ENCODE measurements around the gene SGCD.

The SGCD gene

GRCh38 chr5:156434471-156434870 lies 107.5 kb downstream of the SGCD start:
- no peak overlapping the region for H3K27ac ChIP-seq
- H3K79me2 ChIP-seq, result peaks cover 3% of the 10 kb centered on the region
- H3K4me3 ChIP-seq (ENCODE audit: low read depth, low read length), result no peak overlapping the region
- H3K9ac ChIP-seq, result no peak overlapping the region
- no peaks in the 10 kb centered on the region for H3K27me3 ChIP-seq (ENCODE audit: control insufficient read depth, insufficient read depth, low read length)
- no peak overlapping the region for H3K4me2 ChIP-seq (ENCODE audit: low read length)
- H3K9me3 ChIP-seq (ENCODE audit: control insufficient read depth, low read length), result no peaks in the 10 kb centered on the region
- H2AFZ ChIP-seq, result no peak overlapping the region
- H3K4me1 ChIP-seq, result peaks cover 17% of the 10 kb centered on the region
- TF ChIP-seq CTCF (IDR thresholded peaks at IDR 0.05), result no peak
- H3K36me3 ChIP-seq (ENCODE audit: control insufficient read depth, insufficient read depth, low read length), result no peaks in the 10 kb centered on the region

DNA sequence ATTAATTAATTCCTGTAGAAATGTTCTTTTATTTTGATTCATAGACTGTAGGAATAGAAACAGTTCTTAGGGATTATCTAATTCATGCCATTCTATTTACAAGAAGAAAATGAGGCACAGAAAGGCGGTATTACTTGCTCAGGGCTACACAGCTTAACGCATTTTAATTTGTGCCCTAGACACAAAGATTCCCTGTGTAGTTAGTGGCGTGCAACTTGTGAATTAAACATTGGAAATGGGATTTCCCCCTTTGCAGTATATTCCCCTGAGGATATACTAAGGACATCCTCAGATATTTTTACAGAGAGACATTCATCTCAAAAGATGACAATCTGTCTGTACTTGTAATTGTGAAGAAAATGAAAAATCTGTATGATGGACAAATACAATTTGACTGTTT lies 108.1 kb downstream of the SGCD start:
- Histone ChIP-seq H3K9ac (no peak overlapping the region), H2AFZ (no peak overlapping the region), H3K36me3 (ENCODE audit: control insufficient read depth, insufficient read depth, low read length) (no peaks in the 10 kb centered on the region), H3K4me1 (peaks cover 17% of the 10 kb centered on the region), H3K27ac (no peak overlapping the region), H3K79me2 (no peaks in the 10 kb centered on the region), H3K4me2 (ENCODE audit: low read length) (no peak overlapping the region), H3K4me3 (ENCODE audit: low read depth, low read length) (no peak overlapping the region), H3K9me3 (ENCODE audit: control insufficient read depth, low read length) (no peaks in the 10 kb centered on the region), H3K27me3 (ENCODE audit: control insufficient read depth, insufficient read depth, low read length) (no peaks in the 10 kb centered on the region)
- TF ChIP-seq CTCF (IDR thresholded peaks at IDR 0.05), result no peak

DNA sequence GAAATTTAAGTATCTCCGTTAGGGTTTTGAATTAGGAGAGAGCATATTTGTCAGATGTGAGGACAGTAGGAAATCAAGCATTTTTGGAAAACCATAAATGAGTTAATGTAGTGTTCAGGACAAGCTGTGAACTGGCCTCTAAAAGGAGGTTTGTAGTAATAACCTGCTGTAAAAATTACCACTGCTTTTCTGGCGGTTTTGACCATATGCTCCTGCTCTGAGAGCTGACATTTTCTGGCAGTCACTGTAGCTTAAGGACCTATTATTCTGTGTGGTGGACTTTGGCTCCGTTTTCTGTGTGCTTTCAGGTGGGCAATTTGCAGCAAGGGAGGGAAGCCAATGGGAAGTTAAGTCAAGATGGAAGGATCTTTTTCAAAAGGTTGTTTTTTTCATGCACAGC lies 111.1 kb downstream of the SGCD start:
- TF ChIP-seq CTCF (IDR thresholded peaks at IDR 0.05), result no peak
- Histone ChIP-seq H3K4me3 (ENCODE audit: low read depth, low read length) (no peak overlapping the region), H3K79me2 (no peaks in the 10 kb centered on the region), H3K4me2 (ENCODE audit: low read length) (no peak overlapping the region), H3K9ac (no peak overlapping the region), H3K36me3 (ENCODE audit: control insufficient read depth, insufficient read depth, low read length) (no peaks in the 10 kb centered on the region), H2AFZ (no peak overlapping the region), H3K9me3 (ENCODE audit: control insufficient read depth, low read length) (no peaks in the 10 kb centered on the region), H3K4me1 (no peaks in the 10 kb centered on the region), H3K27me3 (ENCODE audit: control insufficient read depth, insufficient read depth, low read length) (no peaks in the 10 kb centered on the region), H3K27ac (no peak overlapping the region)

- Histone ChIP-seq H3K9ac (no peak overlapping the region), H3K36me3 (ENCODE audit: control insufficient read depth, insufficient read depth, low read length) (no peaks in the 10 kb centered on the region), H3K27ac (no peak overlapping the region), H3K4me2 (ENCODE audit: low read length) (no peak overlapping the region), H3K4me3 (ENCODE audit: low read depth, low read length) (no peak overlapping the region), H2AFZ (no peak overlapping the region), H3K4me1 (peaks cover 3% of the 10 kb centered on the region), H3K9me3 (ENCODE audit: control insufficient read depth, low read length) (no peaks in the 10 kb centered on the region), H3K27me3 (ENCODE audit: control insufficient read depth, insufficient read depth, low read length) (no peaks in the 10 kb centered on the region), H3K79me2 (no peaks in the 10 kb centered on the region)
- no peak for TF ChIP-seq CTCF (IDR thresholded peaks at IDR 0.05)
Measured at GRCh38 chr5:156444753-156445291, 117.9 kb downstream of the SGCD start.

DNA sequence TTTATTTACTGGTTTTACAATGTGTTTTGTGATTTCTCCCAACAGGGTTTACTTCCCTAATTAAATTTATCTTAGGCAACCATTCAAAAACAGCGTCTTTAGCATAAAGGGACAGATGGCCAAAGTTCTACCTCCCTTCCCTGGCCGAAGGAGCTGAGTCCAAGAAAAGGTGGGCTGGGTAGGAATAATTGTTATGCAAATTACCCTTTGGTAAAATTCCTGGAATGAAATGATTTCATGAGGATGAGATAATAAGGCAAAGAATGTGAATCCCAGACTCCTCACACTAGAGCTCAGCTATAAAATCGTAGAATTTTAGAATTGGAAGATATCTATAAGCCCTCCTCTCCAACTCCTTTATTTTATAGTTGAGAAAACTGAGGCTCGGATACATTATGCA lies 119.6 kb downstream of the SGCD start:
- H3K9me3 ChIP-seq (ENCODE audit: control insufficient read depth, low read length), result no peaks in the 10 kb centered on the region
- no peak overlapping the region for H3K27ac ChIP-seq
- H2AFZ ChIP-seq, result no peak overlapping the region
- no peak overlapping the region for H3K4me3 ChIP-seq (ENCODE audit: low read depth, low read length)
- peaks cover 3% of the 10 kb centered on the region for H3K4me1 ChIP-seq
- H3K4me2 ChIP-seq (ENCODE audit: low read length), result no peak overlapping the region
- no peak overlapping the region for H3K9ac ChIP-seq
- no peak for TF ChIP-seq CTCF (IDR thresholded peaks at IDR 0.05)
- H3K27me3 ChIP-seq (ENCODE audit: control insufficient read depth, insufficient read depth, low read length), result no peaks in the 10 kb centered on the region
- no peaks in the 10 kb centered on the region for H3K79me2 ChIP-seq
- no peaks in the 10 kb centered on the region for H3K36me3 ChIP-seq (ENCODE audit: control insufficient read depth, insufficient read depth, low read length)
